ENCODE measurements around the gene PCSK5.

GRCh38 chr9:76203373-76203772 lies 312.9 kb downstream of the PCSK5 start:
- TF ChIP-seq EZH2 (IDR thresholded peaks at IDR 0.05; ENCODE audit: borderline replicate concordance) (no peak), CTCF (IDR thresholded peaks at IDR 0.05; ENCODE audit: poor library complexity) (no peak)
